ENCODE data around the gene HDAC5.
"Not testable (repeated sequence)": the region's sequence is repeated elsewhere in the genome, so short reads cannot be mapped to it uniquely, and the experiment has no call there.

The HDAC5 gene

GRCh38 chr17:44147812-44148211 is 24.4 kb upstream of the HDAC5 start:
- Histone ChIP-seq H3K4me1 (no peaks in the 10 kb centered on the region), H3K9me3 (no peaks in the 10 kb centered on the region), H3K36me3 (no peaks in the 10 kb centered on the region), H3K4me3 (no peak overlapping the region), H3K27ac (no peak overlapping the region), H3K27me3 (no peaks in the 10 kb centered on the region)
- intact Hi-C loops (cut with DNase I; ENCODE audit: low total_unique reads), result no loop called here
- TF ChIP-seq, protein P1, sequence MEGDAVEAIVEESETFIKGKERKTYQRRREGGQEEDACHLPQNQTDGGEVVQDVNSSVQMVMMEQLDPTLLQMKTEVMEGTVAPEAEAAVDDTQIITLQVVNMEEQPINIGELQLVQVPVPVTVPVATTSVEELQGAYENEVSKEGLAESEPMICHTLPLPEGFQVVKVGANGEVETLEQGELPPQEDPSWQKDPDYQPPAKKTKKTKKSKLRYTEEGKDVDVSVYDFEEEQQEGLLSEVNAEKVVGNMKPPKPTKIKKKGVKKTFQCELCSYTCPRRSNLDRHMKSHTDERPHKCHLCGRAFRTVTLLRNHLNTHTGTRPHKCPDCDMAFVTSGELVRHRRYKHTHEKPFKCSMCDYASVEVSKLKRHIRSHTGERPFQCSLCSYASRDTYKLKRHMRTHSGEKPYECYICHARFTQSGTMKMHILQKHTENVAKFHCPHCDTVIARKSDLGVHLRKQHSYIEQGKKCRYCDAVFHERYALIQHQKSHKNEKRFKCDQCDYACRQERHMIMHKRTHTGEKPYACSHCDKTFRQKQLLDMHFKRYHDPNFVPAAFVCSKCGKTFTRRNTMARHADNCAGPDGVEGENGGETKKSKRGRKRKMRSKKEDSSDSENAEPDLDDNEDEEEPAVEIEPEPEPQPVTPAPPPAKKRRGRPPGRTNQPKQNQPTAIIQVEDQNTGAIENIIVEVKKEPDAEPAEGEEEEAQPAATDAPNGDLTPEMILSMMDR (IDR thresholded peaks at IDR 0.05), result no peak
- DNase-seq, result no peak

DNA sequence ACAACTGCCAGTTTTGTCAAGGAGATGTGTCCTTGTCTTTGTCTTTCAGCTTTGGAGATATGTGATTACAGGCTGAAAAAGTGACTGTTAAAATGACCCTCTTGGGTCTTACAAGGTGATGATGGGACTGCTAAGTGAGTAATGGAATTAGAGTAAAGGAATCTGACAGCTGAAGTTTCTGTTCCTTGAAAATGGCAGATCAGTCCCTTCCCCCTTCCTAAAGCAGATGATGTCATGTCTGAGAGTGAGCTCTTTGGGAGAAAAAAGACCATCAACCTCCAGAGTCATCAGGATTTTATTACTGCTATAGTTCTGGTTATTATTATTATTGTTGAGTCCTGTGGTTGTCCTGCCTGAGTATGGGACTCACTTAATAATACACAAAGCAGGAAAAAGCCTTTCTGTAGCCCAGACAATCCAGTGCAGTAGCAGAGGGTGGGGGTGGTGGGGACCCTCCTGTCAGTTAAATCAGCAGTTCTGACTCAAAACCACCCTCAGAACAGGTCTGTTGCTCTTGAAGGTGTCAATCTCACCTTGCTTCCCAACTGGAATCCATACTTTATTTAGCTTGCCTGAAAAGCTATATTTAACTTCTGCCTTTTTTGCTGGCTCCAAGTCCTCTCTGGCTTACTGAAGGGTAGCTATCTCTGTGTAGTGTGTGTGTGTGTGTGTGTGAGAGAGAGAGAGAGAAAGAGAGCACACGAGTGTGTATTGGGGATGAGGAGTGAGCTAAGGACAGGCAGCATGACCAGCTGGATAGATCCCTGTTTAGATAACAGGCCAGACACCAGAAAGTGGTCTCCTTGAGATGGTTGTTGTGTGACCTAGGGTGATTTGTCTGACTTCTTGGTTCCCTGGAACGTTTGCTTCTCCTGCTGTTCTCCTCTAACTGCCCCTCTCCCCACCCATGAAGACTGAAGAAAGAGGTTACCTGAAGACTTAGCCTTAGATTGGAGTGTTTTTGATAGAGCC is 23.2 kb upstream of the HDAC5 start:
- Histone ChIP-seq H3K9me3 (no peaks in the 10 kb centered on the region), H3K27me3 (no peaks in the 10 kb centered on the region), H3K4me1 (peaks cover 0 to 8% (median 5%) of the 10 kb centered on the region in 4 donors), H3K36me3 (no peaks in the 10 kb centered on the region), H3K27ac (no peak overlapping the region), H3K4me3 (no peak overlapping the region)
- intact Hi-C loops (cut with DNase I; ENCODE audit: low total_unique reads), result no loop called here
- TF ChIP-seq, protein P1 (IDR thresholded peaks at IDR 0.05), result no peak
- DNase-seq, result no peak

- Histone ChIP-seq H3K27ac (no peak overlapping the region), H3K9me3 (no peaks in the 10 kb centered on the region), H3K4me1 (peaks cover 0 to 12% (median 7%) of the 10 kb centered on the region in 4 donors), H3K27me3 (no peaks in the 10 kb centered on the region), H3K4me3 (no peak overlapping the region), H3K36me3 (no peaks in the 10 kb centered on the region)
- TF ChIP-seq, protein P1 (IDR thresholded peaks at IDR 0.05), result no peak
- intact Hi-C loops (cut with DNase I; ENCODE audit: low total_unique reads), result no loop called here
- DNase-seq, result no peak
These were observed 21.7 kb upstream of the HDAC5 start for GRCh38 chr17:44144966-44145739.

GRCh38 chr17:44143921-44144320 is 20.5 kb upstream of the HDAC5 start:
- H3K27ac ChIP-seq; intact Hi-C loops (cut with DNase I; ENCODE audit: low total_unique reads): not testable (repeated sequence)
- H3K4me1 ChIP-seq, result peaks cover 0 to 12% (median 7%) of the 10 kb centered on the region in 4 donors

GRCh38 chr17:44137891-44138709 is 14.7 kb upstream of the HDAC5 start:
- peak overlapping the region; percentile 6 to 17 for H3K4me3 ChIP-seq
- TF ChIP-seq, protein P1 (IDR thresholded peaks at IDR 0.05), result no peak
- H3K27ac ChIP-seq, result peak overlapping the region; percentile 66 to 70
- intact Hi-C loops (cut with DNase I; ENCODE audit: low total_unique reads), result no loop called here
- H3K36me3 ChIP-seq, result no peaks in the 10 kb centered on the region
- peaks cover 0 to 28% (median 20%) of the 10 kb centered on the region in 4 donors for H3K4me1 ChIP-seq
- no peaks in the 10 kb centered on the region for H3K9me3 ChIP-seq
- peak; percentile 92 to 96 for DNase-seq
- H3K27me3 ChIP-seq, result no peaks in the 10 kb centered on the region

More at GRCh38 chr17:44143921-44144320, 20.5 kb upstream of the HDAC5 start:
- not testable (repeated sequence) for DNase-seq, H3K27me3 ChIP-seq, H3K36me3 ChIP-seq, H3K4me3 ChIP-seq, H3K9me3 ChIP-seq

All from tibial artery (tissue), 4 donors.